Measurements from ENCODE around the gene FKBP2.
"Not testable (repeated sequence)": the region's sequence is repeated elsewhere in the genome, so short reads cannot be mapped to it uniquely, and the experiment has no call there.

Gene FKBP2

DNA sequence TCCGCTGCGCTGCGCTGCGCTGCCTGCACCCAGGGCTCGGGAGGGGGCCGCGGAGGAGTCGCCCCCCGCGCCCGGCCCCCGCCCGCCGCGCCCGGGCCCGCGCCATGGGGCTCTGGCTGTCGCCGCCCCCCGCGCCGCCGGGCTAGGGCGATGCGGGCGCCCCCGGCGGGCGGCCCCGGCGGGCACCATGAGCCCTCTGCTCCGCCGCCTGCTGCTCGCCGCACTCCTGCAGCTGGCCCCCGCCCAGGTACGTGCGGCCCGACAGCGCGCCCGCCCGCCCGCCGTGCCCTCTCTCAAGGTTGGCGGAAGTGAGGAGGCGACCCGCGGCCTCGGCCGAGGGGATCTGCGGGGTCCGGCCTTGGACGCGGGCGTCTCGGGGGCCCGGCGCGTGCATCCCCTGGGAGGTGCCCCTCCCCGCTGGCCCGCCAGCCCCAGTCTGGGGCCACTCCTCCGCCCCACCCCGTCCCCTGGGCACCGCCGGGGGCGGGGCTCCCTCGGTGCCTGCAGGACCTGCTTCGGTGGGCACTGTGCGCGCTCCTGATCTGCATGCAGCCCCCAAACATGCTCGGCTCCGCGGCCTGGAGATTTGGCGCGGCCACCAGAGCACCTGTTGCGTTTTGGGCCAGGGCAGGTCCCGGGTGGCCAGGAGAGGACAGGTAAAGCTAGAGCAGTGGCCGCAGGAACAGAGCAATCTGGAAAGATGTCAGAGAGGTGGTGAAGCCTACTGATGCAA is 6.1 kb upstream of the FKBP2 start:
- DNase-seq: peak; percentile 86

DNA sequence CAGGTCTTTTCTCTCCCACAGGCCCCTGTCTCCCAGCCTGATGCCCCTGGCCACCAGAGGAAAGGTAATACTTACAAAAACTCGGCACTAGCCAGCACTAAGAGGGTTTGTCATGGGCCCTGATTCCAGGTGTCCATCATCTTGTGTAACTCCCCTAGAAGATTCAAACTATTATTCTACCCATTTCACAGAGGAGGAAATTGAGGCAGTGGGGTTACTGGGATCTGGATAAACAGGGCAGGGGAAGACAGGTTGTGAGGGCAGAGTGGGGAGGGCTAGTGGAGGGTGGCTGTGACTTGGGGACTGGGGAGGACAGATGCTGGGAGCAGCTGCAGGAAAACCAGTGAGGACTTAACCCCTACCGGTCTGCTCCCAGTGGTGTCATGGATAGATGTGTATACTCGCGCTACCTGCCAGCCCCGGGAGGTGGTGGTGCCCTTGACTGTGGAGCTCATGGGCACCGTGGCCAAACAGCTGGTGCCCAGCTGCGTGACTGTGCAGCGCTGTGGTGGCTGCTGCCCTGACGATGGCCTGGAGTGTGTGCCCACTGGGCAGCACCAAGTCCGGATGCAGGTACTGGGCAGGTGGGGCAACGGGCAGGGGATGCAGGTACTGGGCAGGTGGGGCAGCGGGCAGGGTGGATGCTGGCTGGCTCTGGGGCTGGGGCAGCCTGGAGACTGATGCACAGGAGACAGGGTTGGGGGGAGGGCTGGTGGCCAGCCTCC is 5.3 kb upstream of the FKBP2 start:
- no peak for DNase-seq

DNA sequence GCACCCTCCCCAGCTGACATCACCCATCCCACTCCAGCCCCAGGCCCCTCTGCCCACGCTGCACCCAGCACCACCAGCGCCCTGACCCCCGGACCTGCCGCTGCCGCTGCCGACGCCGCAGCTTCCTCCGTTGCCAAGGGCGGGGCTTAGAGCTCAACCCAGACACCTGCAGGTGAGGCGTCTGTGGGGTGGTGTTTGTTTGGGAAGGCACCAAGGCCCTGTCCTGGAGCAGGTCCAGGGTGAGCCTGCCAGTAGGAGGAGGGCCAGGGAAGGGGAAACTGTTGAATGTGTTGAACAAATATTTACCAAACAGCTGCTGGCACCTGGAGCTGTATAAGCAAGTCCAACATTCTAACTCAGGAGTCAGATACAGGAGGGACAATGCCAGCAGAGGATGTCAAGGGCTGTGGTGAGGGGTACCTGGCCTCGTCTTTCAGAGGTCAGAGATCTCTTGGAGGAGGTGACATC is 3.4 kb upstream of the FKBP2 start:
- no peak for DNase-seq

DNA sequence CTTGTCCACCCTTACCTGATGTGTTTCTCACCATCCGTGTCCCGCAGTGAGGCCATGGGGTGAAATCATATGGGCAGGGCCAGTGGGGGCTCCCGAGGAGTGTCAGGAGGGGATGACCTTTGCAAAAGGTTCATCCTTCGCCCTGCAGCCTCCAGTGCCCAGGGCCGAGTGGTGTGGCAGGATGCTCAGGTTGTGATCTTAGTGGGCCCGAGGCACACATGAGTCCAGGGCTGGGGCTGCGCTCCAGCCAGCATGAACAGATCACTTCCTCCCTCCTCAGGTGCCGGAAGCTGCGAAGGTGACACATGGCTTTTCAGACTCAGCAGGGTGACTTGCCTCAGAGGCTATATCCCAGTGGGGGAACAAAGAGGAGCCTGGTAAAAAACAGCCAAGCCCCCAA is 2.8 kb upstream of the FKBP2 start:
- no peak for DNase-seq

DNA sequence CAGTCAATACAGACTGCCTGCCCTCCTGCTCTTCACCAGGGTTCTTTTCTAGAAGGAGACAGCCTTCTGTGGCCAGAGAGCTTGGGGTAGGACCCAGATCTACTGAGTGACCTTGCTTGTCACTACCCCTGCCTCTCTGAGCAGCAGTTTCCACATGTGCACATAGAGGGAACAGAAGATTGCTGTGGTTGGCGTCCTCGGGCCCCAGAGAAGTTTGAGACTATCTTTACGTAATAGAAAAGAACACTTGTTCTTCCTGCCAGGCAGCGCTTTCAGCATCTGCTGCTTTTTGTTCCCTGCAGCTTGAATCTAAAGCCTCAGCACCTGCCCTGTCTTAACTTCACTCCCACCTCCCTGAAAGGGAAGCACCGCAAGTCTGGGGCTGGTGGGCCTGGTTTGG is 1.9 kb upstream of the FKBP2 start:
- DNase-seq: no peak

DNA sequence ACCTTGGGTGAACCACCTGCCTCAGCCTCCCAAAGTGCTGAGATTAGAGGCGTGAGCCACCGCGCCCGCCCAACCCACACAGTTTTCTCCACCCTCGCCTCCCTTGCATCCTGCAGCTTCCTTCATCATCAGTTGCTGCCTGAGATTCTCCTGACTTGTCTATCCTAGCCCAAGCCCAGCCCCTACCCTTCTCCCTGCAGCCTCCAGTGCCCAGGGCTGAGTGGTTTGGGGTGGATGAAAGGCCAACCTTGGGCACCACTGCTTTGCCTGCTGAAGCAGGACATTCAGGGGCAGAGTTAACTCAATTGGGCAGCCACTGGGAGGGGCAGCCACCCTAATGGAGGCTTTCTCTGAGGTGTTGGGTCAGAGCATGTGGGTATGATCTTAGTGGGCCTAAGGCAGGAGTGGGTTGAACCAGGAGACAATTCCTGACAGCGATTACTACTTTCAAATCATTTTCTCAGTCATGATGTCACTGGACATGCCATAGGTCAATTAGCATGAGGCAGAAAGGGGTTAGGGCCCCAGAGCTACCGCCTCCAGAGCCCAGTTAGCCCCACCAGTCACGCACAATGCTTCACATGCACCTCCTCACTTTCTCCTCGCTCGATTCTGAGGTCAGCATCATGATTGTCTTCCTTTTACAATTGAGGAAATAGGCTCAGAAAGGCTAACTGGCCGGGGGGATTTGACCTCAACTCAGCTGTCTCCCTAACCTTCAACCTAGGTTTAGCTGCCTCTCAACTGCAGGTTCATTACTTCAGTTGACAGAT is 1.0 kb upstream of the FKBP2 start:
- no peak for DNase-seq

DNA sequence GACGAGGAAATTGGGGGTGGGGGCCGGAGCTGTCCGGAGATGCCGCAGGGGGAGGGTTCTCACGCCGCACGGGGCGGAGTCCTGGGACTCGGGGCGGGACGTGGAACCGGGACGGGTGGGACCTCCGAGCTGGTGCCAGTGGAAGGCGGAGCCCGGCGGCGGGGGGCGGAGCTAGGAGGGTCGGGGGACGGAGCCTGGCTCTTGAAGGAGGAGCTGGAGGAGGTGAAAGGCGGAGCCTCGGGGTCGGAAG is 271 bp downstream of the FKBP2 start:
- peak; percentile 100 for DNase-seq

DNA sequence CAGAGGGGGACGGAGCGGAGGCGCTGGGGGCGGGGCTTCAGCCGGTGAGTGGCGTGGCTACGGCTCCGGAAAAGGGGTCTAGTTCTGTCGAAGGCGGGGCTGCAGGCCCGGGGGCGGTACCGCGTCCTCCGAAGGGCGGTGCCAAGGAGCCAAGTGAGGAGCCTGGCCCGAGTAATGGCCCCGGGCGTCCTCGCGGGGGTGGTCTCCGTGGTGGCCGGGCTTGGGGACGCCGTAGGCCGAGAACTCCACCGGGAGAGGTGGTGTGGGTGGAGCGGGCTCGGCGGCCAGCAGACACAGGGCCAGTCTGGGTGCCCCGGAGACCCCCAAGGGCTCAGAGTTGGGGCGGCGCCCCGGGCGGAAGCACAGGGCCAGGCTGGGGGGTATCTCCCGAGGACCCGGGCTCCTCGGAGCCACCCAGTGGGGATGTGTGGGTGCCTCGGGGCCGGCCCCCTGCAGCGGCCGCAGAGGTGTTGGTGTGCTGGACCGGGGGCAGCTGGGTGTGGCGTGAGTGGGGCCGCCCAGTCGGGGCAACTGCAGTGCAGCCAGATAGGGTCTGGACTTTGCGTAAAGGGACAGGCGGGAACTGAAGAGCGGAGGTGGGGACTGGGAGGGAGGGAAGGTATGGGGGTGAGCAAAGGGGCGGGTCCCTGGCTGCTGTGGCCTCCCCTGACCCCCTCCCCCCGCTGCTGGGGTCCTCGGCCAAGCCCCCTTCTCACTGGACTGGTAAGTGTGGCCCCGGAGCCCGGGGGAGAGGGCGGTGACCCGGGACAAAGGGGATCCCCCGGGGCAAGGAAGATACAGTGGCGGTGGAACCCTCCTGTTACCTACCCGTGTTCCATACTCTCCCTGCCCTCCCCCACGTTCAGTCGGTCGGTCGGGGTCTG is 838 bp downstream of the FKBP2 start:
- no peak for DNase-seq

DNA sequence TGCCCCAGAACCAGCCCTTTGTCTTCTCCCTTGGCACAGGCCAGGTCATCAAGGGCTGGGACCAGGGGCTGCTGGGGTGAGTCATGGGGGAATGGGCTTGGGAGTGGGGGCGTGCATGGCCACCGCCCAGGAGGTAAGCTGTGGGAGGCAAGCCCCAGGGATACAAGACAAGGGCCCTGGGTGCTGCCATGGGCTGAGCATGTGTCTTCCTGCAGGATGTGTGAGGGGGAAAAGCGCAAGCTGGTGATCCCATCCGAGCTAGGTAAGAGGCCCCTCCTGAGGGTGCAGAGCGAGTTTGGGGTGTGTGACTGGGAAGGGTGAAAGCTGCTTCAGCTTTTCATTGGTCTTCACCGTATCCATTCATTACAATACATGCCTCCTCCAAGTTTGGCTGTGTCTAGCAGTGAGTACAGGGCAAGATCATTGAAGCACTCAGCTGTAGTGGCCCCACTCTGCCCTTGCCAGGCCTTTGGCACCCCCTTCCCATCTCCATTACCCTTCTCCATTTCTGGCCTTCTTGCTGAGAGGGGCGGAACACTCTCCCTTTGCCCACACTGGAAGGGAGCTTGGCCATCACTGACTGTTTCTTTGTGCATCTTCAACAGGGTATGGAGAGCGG is 2.5 kb downstream of the FKBP2 start:
- no peak for DNase-seq

DNA sequence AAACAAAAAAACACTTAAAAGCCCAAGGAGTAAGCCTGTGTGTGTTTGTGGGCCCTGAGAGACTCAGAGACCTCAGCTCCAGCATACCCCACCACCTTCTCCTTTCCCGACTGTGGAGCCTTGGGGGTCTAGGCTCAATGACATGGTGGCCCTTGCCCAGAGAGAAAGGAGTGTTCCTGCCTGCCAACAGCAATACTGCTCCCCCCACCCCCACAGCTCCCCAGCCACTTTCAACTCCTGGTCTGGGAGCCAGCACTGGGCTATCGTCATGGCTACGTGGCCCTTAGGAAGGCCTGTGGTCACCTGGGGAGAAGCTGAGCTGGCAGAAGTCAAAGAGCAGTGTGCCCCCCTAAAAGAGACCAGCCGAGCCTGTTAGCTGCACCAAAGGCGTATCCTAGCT is 3.2 kb downstream of the FKBP2 start:
- no peak for DNase-seq

DNA sequence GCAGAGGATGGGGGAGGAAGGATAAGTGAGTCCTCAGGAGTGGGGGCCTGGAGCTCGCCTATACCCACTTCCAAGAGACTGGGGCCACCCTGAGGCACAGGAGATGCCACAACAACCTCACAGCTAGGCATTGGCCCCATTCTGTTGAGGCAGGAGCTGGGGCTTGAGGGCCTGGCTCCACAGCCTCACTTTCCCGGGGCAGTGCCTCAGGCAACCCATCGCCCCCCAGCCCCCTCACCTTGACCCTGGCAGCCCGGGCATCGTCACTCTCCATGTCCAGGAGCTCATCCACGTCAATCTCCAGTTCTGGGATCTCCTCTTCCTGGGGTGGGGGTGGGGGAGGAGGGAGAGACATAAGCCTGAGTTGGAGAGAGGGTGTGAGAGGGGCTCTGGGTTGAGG is 4.1 kb downstream of the FKBP2 start:
- DNase-seq: no peak

DNA sequence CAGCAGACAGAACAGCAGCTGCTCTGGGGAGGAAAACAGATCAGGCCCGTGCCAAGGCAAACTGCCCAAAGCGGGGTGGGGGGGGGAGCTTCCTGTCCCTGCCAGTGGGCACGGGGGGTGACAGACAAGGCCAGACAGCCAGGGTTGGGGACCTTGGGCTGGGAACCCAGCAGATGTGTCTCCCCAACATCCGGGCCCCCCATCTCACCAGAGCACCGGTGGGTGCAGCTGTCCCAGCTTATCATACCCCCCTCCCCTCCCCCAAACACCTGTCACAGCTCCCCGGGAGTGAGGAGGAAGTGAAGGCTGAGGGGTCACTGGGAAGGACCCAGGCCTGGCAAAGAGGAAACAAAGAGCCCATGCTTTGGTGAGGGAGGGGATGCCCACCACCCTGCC is 4.5 kb downstream of the FKBP2 start:
- DNase-seq: no peak

DNA sequence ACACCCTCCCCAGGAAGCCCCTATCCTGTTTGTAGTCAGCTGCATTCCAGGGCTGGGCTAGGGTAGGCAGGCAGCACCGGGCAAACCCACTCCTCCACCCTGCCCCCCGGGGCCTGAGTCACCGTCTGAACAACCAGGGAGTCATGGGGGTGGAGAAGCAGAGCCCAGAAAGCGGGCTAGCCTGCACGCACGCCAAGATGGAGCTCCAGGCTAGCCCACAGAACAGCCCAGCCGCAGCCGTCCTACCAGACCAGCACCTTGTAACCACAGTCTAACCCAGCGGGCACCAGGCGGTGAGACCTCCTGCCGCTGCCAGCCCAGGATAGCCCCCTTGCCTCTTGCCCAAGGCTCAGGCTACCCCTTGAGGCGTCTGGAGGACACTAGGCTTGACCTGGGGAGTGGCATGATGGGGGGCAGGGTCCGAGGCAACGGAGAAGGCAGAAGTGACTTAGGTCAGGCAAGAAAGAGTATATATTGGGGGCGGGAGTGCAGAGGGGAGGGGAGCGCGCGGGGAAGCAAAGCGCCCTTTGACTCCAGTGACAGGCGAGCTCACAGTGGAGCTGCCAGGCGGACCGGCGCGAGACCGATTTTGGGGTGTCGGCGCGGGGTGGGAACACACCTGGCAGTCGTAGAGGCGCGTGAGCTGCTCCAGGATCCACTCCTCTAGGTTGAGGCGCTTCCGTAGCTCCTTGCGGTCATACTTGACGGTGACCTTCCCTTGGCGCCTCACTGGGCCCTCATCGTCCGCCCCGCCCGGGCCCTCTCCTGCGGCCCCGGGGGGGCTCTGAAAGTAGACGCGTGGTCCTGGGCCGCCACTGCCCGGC is 5.1 kb downstream of the FKBP2 start:
- peak; percentile 92 for DNase-seq

DNA sequence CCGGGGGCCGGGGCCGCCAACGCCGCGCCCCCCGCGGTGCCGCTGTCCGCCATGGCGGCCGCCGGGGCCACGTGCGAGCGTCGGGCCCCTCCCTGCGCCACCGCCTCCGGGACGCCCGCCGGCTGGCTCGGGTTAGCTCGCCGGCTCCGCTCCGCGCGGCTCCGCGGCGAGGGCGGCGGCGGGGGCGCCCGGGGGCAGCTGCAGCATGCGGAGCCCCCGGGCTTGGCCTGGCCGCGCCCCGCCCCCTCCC is 5.7 kb downstream of the FKBP2 start:
- not testable (repeated sequence) for DNase-seq

DNA sequence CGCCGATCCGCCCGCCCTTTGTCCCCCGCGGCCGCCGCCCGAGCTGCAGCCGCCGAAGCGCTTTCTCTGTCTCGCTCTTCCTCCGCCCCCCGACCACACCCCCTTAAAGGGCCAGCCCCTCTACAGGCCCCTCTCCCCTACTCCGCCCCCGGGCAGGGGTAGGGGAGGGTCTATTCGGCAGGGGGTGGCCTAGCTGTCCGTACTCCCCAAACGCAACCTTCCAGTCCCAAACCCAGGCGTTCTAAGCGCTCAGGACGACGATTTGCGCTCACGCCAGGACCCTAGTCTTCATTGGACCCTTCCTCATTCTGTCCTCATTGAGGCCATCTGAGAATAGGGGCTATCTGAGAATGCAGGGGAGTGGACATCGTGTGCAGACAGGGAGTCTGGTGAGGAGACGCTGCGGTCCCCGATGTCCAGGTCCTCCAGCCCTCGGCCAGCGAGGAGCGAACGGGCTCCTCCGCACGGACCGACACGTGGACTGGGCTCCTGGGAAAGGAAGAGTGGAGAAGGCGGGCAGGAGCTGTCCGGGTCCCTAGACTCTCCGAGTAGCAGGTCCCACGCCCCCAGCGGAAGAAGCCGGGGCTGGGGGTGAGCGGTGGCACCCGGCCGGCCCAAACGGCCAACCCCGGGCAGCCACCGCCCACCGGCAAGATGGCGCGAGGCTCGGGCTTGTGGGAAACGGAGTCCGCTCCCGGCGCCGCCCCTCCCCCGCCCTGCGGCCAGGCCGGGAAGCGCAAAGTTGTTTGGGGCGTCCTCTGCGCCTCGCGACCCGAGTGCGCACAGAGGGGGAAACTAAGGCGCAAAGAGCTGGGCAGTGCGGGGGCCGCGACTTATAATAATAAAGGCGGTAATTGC is 6.2 kb downstream of the FKBP2 start, which contains the start of gene PPP1R14B:
PPP1R14B (minus strand) TSS at position 73 of the 858 bp plus-strand sequence. CDS start 270 bp downstream, outside the sequence.
- DNase-seq: peak; percentile 93

DNA sequence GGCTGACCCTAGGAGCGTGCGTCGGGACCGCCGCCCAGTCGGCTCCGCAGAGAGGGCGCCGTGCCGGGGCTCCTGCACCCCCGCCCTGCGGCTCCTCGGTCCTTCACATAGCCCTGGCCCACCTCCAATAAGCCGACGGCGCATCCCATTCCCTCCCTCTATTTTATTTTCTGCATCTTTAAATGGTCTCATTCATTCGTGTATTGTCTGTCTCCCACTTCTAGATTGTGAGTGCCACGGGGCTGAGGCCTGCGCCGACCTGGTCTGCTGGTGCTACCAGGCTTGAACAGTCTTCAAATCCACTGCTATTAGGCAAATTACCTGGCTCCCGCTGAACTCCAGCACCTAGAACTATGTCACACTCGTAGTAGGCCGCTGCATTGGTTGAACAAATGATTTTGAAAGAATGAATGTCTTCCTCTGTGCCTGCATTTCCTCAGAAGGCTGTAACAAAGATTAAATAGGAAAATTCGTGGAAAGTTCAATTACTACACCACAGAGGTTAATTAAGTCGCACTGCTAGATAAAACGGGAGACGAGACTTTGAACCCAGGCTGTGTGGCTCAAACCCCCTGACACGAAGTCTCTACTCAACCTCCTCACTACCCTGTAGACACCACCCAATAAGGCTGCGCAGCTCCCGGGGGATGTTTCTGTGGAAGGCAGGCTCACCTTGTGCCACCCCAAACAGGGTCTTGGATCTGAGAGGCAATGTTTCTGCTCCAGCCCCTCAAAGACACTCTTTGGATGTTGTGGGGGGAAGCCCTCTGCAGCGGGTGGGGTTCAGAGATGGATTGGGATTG is 7.0 kb downstream of the FKBP2 start:
- DNase-seq: no peak

DNA sequence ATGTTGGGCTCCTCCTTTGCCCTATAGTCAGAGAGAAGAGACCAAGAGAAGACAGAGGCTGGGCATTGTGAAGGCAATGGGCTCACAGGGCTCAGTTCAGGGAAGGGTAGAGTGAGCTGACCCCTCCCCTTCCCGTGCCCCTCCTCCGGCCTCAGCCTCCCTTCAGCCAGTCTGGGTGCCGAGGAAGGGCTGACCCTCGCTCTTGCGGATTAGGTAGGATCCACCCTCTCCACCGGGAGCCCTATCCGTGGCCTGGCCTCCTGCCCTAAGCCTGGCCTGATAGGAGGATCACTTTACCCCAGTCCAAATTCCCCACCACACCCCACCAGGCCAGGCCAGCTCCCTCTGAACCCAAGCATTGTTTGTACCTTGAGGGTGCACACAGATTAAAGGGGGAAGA is 7.7 kb downstream of the FKBP2 start:
- DNase-seq: no peak

DNA sequence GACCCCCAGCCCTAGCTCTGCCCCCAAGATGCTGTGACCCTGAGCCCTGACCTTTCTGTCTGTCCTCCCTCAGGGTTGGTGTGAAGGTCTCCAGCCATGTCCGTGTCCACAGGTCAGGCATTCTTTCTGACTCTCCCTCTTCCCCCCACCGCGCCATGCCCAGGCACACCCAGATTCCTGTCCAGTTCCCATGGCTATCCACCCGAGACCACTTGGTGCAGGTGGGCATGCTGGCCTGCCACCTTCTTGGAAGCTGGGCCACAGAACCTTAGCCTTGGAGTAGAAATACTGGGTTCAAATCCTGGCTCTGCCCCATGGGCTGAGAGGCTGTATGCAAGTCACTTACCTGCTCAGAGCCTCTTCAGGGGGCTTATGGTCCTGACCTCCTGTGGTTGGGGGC is 8.1 kb downstream of the FKBP2 start:
- no peak for DNase-seq

DNA sequence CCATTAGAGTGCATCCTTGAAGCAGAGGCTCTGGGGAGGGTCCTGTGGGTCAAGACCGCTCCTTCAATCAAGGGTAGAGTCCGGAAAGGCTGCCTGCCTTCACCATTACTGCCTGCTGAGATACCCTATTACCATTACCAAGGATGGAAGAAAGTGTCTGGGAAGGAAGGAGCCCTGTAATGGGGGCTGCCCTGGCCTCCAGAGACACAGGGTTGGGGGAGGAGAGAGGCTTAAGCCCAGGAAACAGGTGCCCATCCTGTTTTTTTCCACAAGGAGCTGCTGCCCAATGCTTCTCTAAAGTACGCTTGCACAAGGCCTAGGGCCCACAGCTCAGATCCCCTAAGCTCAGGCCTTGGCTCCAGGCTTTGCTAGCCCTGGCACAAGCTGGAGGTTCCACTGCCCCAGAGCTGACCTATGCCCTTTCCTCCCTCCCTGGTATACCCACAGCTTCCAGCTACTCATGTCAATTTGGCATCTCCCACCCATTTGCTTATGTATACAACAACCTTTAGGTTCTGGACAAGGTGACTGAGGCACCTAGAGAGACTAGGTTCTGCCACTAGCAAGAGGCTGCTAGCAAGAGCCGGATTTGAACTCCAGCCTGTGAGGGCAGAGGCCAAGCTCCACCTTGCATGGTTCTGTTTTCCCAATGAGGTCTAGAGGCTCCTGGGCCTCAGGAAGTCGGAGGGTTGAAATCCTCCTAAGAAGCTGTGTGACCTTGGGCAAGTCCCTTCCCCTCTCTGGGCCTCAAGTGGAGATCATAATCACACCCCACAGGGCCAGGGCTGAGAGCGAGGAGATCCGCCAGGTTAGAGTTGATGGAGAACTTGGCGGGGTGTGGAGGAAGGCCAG is 8.9 kb downstream of the FKBP2 start:
- DNase-seq: no peak

All from activated effector memory CD4-positive, alpha-beta T cell treated with anti-CD3 and anti-CD28 coated beads, Interleukin-2, amount 50 U/mL, for 16 hours (primary cell).